Sigmoid colon (tissue), 7 donors: ENCODE measurements around the gene BANF2. TPM values are rescaled to one million over a fixed set of nuclear protein-coding genes. Genes with fewer than 3 reads are reported as not detected.

Experiments used
- DNase-seq: peaks from one replicate; pipeline ENCODE4 v3.0.0-alpha.2; 2019
- H3K27ac ChIP-seq, 4 donors: fragments of 200-600 bp; sonication (generic); one replicate each; pipeline ENCODE4 v1.5.1; 2016 to 2019; ENCODE audit warnings: mild to moderate bottlenecking in 1 of 4
- H3K27me3 ChIP-seq, 3 donors: fragments of 200-600 bp; sonication (generic); one replicate each; pipeline ENCODE4 v1.5.1; 2019; ENCODE audit warnings: mild to moderate bottlenecking in 1 of 3
- H3K36me3 ChIP-seq, 4 donors: fragments of 200-600 bp; sonication (generic); one replicate each; pipeline ENCODE4 v1.5.1; 2016 to 2019
- H3K4me1 ChIP-seq, 4 donors: fragments of 200-600 bp; sonication (generic); one replicate each; pipeline ENCODE4 v1.5.1; 2017 to 2019
- H3K4me3 ChIP-seq, 4 donors: fragments of 200-600 bp; sonication (generic); one replicate each; pipeline ENCODE4 v1.5.1; 2017 to 2019; ENCODE audit warnings: mild to moderate bottlenecking in 2 of 4, moderate library complexity in 1 of 4
- H3K9me3 ChIP-seq, 4 donors: fragments of 200-600 bp in 3 of 4; sonication (generic) in 3 of 4; one replicate each; pipeline versions ENCODE4 v1.5.1 to v1.6.1; 2013 to 2019
- EP300 ChIP-seq, 4 donors: sonication (generic); formaldehyde crosslinking; IDR thresholded peaks; one replicate each; pipeline ENCODE4 v1.6.1; 2017; ENCODE audit warnings: antibody characterized with exemption in 4 of 4
- POLR2A ChIP-seq, 2 donors: fragments of 450-650 bp; IDR thresholded peaks; one replicate each; pipeline ENCODE4 v1.6.1; 2016; ENCODE audit warnings: antibody characterized with exemption in 2 of 2, mild to moderate bottlenecking in 2 of 2, moderate library complexity in 2 of 2
- POLR2AphosphoS5 ChIP-seq, 4 donors: sonication (generic); formaldehyde crosslinking; IDR thresholded peaks; one replicate each; pipeline ENCODE4 v1.6.1; 2017; ENCODE audit warnings: antibody characterized with exemption in 4 of 4
- WGBS, 2 donors: extraction: QIAGEN DNeasy Blood & Tissue Kit; methylation state at CpG; one replicate each; pipeline ENCODE4 v1.1.7; 2013; 5-methylcytosine and 5-hydroxymethylcytosine counted together
- intact Hi-C: fragments of 100-400 bp; cut with DNase I; formaldehyde crosslinking; loops from one replicate; pipeline ENCODE4 v1.15.1; 2023
- polyA plus RNA-seq, 3 donors: library from polyadenylated mRNA; stranded (reverse); fragments of 200-250 nt; gene quantifications; one replicate each; pipeline ENCODE4 v1.2.3, GENCODE V29; 2013
- total RNA-seq, 4 donors: library from RNA; depleted of rRNA; stranded (reverse); fragments of >200 nt; gene quantifications; one replicate each; pipeline ENCODE4 v1.1.0, GENCODE V29; 2016
- TF ChIP-seq, protein P1 (sequence below), 4 experiments: fragments of 450-650 bp in 3 of 4; fragments of 200-600 bp in 1 of 4; IDR thresholded peaks; one replicate each; pipeline ENCODE4 v1.5.1; 2016 to 2019; ENCODE audit warnings: antibody characterized with exemption in 4 of 4, mild to moderate bottlenecking in 3 of 4, moderate library complexity in 2 of 4
- donor health status: healthy with polysubstance abuse.
- donor health status: Bipolar disorder and iron deficiency.
- donor health status: healthy.

The BANF2 gene
- total and polyA plus RNA-seq, 7 donors = not detected

DNA sequence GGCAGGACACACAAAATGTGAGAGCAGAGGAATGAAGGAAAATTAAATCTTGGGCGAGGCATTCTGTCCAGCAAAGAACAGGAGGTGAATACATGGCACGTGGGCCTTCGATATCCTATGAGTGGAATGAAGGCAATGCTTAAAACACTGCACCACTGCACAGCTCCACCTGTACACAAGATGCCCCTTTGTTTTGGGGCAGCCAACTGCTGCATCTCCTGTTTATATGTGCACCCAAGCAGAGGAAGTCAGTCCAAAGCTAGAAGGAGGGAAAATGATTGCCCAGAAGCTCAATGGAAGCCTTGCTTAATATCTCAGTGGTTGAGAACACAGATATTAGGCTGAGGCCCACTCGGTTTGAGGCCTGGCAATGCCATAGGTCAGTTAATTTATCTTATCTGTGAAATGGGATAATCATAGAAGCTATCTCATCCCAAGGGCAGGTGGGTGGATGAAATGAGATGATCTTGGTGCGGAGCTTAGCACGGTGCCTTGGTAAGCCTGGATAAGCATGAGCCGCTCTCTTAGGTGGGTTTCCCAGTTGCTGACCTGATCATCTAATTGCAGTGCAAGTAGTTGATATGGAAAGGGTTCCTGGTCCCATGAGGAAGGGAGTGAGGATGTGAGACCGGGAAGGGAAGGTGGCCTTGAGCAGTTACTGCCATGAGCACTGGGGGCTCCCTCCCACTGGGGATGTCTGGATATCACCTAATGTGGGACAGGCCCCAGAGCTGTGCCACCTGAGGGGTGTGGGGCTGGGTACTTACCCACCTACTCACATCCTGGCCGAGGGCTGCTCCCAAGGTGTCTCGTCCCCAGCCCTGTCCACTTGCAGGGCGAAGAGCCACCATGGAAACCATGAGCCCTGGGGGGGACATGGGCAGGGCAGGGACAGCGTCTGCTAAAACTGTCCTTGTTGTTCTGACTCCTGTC lies 9.9 kb downstream of the BANF2 start:
- Histone ChIP-seq H3K36me3 (no peaks in the 10 kb centered on the region), H3K9me3 (no peaks in the 10 kb centered on the region), H3K27ac (no peak overlapping the region), H3K4me3 (no peak overlapping the region), H3K27me3 (no peaks in the 10 kb centered on the region), H3K4me1 (peaks cover 0 to 28% (median 23%) of the 10 kb centered on the region in 4 donors)
- TF ChIP-seq POLR2AphosphoS5 (IDR thresholded peaks at IDR 0.05) = no peak
- TF ChIP-seq, protein P1, sequence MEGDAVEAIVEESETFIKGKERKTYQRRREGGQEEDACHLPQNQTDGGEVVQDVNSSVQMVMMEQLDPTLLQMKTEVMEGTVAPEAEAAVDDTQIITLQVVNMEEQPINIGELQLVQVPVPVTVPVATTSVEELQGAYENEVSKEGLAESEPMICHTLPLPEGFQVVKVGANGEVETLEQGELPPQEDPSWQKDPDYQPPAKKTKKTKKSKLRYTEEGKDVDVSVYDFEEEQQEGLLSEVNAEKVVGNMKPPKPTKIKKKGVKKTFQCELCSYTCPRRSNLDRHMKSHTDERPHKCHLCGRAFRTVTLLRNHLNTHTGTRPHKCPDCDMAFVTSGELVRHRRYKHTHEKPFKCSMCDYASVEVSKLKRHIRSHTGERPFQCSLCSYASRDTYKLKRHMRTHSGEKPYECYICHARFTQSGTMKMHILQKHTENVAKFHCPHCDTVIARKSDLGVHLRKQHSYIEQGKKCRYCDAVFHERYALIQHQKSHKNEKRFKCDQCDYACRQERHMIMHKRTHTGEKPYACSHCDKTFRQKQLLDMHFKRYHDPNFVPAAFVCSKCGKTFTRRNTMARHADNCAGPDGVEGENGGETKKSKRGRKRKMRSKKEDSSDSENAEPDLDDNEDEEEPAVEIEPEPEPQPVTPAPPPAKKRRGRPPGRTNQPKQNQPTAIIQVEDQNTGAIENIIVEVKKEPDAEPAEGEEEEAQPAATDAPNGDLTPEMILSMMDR (IDR thresholded peaks at IDR 0.05) = no peak
- no peak for TF ChIP-seq EP300 (IDR thresholded peaks at IDR 0.05)
- no peak for TF ChIP-seq POLR2A (IDR thresholded peaks at IDR 0.05)
- WGBS, 2 donors = 87 to 95% methylated on average over 12 of the region's 12 CpGs
- DNase-seq = no peak
- intact Hi-C loops = no loop called here

DNA sequence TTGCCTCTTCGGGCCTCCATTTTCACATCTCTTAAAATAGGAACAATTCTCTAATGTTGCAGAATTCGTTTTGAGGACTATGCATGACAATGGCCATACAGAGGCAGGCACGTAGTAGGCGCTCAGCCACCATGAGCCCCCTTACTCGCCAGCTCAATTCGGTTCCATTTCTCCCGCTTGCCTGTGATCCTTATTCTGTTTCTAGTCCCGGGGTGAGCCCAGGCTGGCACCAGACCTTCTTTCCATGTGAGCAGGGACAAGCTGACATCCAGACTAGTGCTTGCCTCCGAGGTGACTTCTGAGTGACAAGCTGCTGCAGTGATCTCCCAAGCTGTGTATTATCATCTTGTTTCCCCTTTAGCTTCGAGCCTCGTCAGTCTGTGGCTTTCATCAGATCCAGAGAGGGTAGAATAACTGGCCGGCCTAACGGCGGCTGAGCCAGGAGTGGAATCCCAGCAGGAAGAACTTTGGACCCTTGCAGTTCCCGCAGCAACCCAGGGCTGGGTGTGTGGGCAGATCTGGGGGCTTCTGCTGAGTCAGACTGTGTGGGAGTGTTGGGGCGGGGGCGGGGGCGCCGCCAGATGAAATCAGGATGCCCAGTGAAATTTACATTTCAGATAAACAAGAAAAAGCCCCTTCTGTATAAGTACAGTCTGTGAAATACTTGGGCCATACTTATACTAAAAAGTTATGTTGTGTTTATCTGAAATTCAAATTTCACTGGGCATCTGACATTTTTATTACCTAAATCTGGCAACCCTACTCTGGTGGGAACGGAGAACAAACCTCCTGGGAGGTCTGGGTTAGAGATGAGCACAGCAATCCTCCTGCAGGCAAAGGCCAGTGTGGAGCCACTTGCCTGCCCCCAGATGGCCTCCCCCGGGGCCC lies 10.9 kb downstream of the BANF2 start:
- TF ChIP-seq EP300 (IDR thresholded peaks at IDR 0.05) (no peak), POLR2AphosphoS5 (IDR thresholded peaks at IDR 0.05) (no peak), POLR2A (IDR thresholded peaks at IDR 0.05) (no peak)
- TF ChIP-seq, protein P1 (IDR thresholded peaks at IDR 0.05) = no peak
- no peaks in the 10 kb centered on the region for H3K36me3 ChIP-seq
- no peak overlapping the region for H3K4me3 ChIP-seq
- intact Hi-C loops = no loop called here
- H3K27ac ChIP-seq = no peak overlapping the region
- no peak for DNase-seq
- 41 to 63% methylated on average over 21 of the region's 21 CpGs for WGBS, 2 donors
- no peaks in the 10 kb centered on the region for H3K27me3 ChIP-seq
- H3K9me3 ChIP-seq = no peaks in the 10 kb centered on the region
- peaks cover 0 to 28% (median 24%) of the 10 kb centered on the region in 4 donors for H3K4me1 ChIP-seq

DNA sequence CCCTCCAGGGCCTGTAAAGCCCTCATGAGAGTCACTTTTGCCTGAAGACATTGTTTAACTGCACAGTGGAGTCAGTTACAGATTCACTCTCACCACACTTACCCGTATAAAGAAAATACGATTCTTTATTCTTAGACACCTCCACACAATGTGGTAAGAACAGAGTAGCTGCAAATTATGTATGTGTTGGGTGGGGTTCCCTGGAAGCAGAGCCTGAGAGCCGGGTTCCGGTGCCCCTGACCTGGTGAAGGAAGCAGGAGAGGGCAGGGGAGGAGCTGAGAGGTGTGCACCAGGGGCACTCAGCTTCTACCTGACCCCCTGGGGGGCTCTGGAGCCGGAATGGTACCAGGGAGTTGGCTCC lies 11.5 kb downstream of the BANF2 start:
- no peak for DNase-seq
- Histone ChIP-seq H3K27ac (no peak overlapping the region), H3K4me3 (no peak overlapping the region), H3K36me3 (no peaks in the 10 kb centered on the region), H3K9me3 (no peaks in the 10 kb centered on the region), H3K4me1 (peaks cover 0 to 28% (median 24%) of the 10 kb centered on the region in 4 donors), H3K27me3 (no peaks in the 10 kb centered on the region)
- 73 to 80% methylated on average over 5 of the region's 5 CpGs for WGBS, 2 donors
- no peak for TF ChIP-seq POLR2AphosphoS5 (IDR thresholded peaks at IDR 0.05)
- TF ChIP-seq POLR2A (IDR thresholded peaks at IDR 0.05) = no peak
- TF ChIP-seq EP300 (IDR thresholded peaks at IDR 0.05) = no peak
- TF ChIP-seq, protein P1 (IDR thresholded peaks at IDR 0.05) = no peak
- intact Hi-C loops = no loop called here

DNA sequence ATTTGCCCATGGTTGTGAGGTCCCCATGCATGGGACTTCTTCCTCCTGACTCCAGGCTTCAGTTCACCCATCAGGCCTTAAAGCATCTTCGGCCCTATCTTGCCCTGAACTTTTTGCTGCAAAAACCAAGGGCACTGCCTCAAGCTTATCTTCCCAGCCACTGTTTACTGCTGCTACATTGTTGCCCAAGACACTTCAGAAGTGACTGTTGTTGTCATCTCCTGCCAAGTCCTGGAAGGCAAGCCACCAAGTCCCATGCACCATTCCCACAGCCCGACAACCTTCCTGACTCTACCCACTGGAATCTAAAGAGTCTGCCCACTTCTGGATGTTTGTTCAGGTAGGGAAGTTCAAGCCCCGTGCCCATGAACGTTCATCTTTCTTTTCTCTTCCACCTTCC lies 12.4 kb downstream of the BANF2 start:
- no peak overlapping the region for H3K27ac ChIP-seq
- H3K27me3 ChIP-seq = no peaks in the 10 kb centered on the region
- DNase-seq = no peak
- peaks cover 0 to 28% (median 24%) of the 10 kb centered on the region in 4 donors for H3K4me1 ChIP-seq
- intact Hi-C loops = no loop called here
- H3K36me3 ChIP-seq = no peaks in the 10 kb centered on the region
- TF ChIP-seq EP300 (IDR thresholded peaks at IDR 0.05) (no peak), POLR2A (IDR thresholded peaks at IDR 0.05) (no peak), POLR2AphosphoS5 (IDR thresholded peaks at IDR 0.05) (no peak)
- TF ChIP-seq, protein P1 (IDR thresholded peaks at IDR 0.05) = no peak
- no peak overlapping the region for H3K4me3 ChIP-seq
- no peaks in the 10 kb centered on the region for H3K9me3 ChIP-seq
- WGBS, 2 donors = 90 to 91% methylated on average over 4 of the region's 4 CpGs
